Bronchial epithelial cell (primary cell): ENCODE data around the gene DOHH. TPM values are rescaled to one million over a fixed set of nuclear protein-coding genes. Genes with fewer than 3 reads are reported as not detected.

Experiments used
- DNase-seq: peaks from one replicate; pipeline ENCODE4 v3.0.0-alpha.2; 2010; ENCODE audit warnings: low read depth
- FAIRE-seq: peaks from 2 replicates; lab custom pipeline; 2011; peaks lifted over from hg19 to GRCh38; lab: Jason Lieb, UNC
- H3K27me3 ChIP-seq: 2 replicates; pipeline ENCODE4 v1.5.1; 2011; ENCODE audit warnings: low read length; ENCODE audit not compliant: control insufficient read depth, insufficient read depth
- H3K36me3 ChIP-seq: 2 replicates; pipeline ENCODE4 v1.5.1; 2011; ENCODE audit warnings: low read length; ENCODE audit not compliant: control insufficient read depth, insufficient read depth
- H3K4me3 ChIP-seq: 2 replicates; pipeline ENCODE4 v1.5.1; 2011; ENCODE audit warnings: mild to moderate bottlenecking, low read depth, low read length, control low read depth
- total RNA-seq: library from RNA; depleted of rRNA; stranded (reverse); fragments of >200 nt; gene quantifications from 2 replicates; pipeline ENCODE4 v1.2.1, GENCODE V29; 2014
- TF ChIP-seq, protein P1 (sequence below): IDR thresholded peaks from 2 replicates; pipeline ENCODE4 v1.5.1; 2011; ENCODE audit warnings: mild to moderate bottlenecking, moderate library complexity, low read length, control low read depth, inconsistent platforms; ENCODE audit not compliant: insufficient read depth, severe bottlenecking

DOHH gene
- total RNA-seq, 1 donor from 2014 or later = 17.1 TPM

DNA sequence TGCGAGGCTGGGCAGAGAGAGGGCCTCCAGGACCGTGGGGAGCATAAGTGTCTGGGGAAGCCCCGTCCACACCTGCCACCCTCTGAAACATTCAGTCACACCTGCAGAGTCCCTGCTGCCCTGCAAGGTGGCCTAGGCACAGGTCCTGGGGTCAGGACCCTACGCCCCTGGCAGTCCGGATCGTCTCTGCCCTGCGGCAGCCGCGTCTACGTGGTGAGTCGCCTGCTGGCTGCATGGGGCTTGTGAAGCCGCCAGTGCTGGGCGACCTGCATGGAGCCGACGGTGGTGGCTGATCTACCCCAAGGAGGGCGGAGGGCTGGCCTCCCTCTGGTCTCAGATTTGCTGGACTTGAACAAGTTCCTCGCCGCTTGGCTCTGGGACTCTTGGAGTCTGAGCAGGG is 18.7 kb upstream of the DOHH start:
- FAIRE-seq = no peak
- DNase-seq = no peak
- H3K4me3 ChIP-seq = no peak overlapping the region
- H3K27me3 ChIP-seq = no peaks in the 10 kb centered on the region
- peaks cover 30% of the 10 kb centered on the region for H3K36me3 ChIP-seq
- TF ChIP-seq, protein P1, sequence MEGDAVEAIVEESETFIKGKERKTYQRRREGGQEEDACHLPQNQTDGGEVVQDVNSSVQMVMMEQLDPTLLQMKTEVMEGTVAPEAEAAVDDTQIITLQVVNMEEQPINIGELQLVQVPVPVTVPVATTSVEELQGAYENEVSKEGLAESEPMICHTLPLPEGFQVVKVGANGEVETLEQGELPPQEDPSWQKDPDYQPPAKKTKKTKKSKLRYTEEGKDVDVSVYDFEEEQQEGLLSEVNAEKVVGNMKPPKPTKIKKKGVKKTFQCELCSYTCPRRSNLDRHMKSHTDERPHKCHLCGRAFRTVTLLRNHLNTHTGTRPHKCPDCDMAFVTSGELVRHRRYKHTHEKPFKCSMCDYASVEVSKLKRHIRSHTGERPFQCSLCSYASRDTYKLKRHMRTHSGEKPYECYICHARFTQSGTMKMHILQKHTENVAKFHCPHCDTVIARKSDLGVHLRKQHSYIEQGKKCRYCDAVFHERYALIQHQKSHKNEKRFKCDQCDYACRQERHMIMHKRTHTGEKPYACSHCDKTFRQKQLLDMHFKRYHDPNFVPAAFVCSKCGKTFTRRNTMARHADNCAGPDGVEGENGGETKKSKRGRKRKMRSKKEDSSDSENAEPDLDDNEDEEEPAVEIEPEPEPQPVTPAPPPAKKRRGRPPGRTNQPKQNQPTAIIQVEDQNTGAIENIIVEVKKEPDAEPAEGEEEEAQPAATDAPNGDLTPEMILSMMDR = no peak

DNA sequence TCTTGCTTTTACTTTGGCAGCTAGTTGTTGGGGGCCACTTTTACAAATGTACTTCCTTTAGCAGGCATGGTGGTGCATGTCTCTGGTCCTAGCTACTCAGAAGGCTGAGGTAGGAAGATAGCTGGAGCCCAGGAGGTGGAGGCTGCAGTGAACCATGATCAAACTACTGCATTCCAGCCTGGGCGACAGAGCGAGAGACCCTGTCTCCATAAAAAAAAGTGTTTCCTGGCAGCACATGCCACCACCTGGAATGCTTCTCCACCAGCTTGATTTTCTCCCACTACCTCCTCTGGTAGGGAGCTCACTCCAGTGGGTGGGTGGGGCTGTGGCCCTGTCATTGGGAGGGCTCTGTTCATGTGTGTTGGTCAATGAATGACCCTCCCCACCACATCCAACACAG is 18.2 kb upstream of the DOHH start:
- Histone ChIP-seq H3K4me3 (no peak overlapping the region), H3K27me3 (no peaks in the 10 kb centered on the region), H3K36me3 (peaks cover 26% of the 10 kb centered on the region)
- FAIRE-seq (no peak), DNase-seq (no peak)
- TF ChIP-seq, protein P1 = no peak

DNA sequence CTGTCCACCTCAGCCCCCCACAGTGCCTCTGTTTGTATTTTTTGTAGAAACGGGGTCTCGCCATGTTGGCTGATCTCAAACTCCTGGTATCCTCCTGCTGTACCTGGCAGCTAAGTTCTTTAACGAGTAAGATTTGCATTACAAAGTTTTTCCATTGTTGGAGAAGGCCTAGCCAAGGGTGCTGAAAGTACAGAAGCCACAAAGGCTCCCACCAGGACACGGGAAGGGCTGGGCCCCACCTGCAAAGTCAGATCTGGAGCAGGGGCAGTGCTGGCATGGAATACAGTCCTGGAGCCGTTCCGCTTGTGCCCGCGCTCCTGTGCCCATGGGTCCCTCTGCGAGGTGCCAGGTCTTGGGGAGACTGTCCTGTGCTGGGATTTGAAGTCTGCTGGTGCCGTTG is 17.8 kb upstream of the DOHH start:
- no peak for FAIRE-seq
- TF ChIP-seq, protein P1 = no peak
- no peaks in the 10 kb centered on the region for H3K27me3 ChIP-seq

DNA sequence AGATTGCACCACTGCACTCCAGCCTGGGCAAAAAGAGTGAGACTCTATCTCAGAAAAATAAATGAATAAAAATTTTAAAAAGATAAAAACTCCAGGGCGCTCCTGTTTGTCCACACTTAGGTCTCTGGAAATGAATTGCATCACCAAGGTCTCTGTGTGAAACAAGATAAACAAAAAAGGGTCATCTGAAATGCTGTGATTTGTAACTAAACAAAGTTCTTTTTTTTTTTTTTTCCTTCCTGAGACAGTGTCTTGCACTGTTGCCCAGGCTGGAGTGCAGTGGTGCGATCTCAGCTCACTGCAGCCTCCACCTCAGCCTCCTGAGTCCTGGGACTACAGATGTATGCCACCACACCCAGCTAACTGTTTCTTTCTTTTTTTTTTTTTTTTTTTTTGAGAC is 17.2 kb upstream of the DOHH start:
- FAIRE-seq (no peak), DNase-seq (no peak)
- no peak overlapping the region for H3K4me3 ChIP-seq
- no peaks in the 10 kb centered on the region for H3K27me3 ChIP-seq
- TF ChIP-seq, protein P1 = no peak
- H3K36me3 ChIP-seq = peaks cover 19% of the 10 kb centered on the region

More for the DNA sequence above, 17.8 kb upstream of the DOHH start:
- Histone ChIP-seq H3K4me3 (no peak overlapping the region), H3K36me3 (peaks cover 23% of the 10 kb centered on the region)
- no peak for DNase-seq

DNA sequence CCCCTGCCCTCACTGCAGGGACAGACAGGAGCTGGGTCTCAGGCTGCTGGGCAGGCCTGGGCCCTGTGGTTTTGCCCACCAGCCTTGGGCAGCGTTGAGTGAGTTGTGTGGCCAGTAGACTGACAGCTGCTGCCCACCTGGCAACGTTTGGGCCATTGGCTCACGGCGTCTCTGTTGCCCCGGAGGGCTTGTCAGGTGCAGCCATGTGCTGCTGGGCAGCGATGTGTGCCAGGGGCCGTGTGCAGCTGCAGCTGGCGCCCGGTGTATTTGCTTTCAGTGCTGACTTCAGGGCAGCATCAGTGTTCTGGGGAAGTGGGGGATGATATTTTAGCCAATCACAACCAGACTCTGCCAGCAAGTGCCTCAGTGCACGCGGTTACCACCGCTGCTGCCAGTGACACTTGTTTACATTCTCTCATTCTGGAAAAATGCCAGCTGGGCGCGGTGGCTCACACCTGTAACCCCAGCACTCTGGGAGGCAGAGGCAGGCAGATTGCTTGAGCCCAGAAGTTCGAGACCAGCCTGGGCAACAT is 16.3 kb upstream of the DOHH start:
- no peaks in the 10 kb centered on the region for H3K27me3 ChIP-seq
- FAIRE-seq (no peak), DNase-seq (no peak)
- H3K4me3 ChIP-seq = no peak overlapping the region
- TF ChIP-seq, protein P1 = no peak
- H3K36me3 ChIP-seq = peaks cover 19% of the 10 kb centered on the region

DNA sequence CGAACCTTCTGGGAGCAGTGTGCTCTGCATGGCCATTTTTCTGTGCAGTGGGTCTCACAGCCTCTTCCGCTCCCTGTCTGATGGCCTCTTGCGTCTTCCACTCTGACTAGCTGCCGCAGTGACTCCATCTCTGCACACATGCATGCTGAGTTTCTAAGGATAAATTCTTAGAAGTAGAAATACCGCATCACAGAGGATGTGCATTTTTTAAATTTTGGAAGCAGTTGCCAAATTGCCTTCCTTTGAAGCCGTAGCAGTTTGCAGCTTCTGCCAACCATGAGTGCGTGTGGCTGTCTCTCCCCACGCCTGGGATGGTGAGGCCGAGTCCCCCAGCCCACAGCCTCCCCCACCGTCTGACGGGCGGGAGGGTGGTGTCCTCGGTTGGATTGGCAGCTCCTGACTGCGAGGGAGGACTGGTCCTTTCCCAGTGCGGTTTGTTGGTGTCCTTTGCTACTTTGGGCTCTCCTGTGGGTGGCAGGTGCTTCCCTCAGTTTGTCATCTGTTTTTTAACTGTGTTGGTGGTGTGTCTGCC is 15.5 kb upstream of the DOHH start:
- Histone ChIP-seq H3K4me3 (no peak overlapping the region), H3K36me3 (peaks cover 22% of the 10 kb centered on the region), H3K27me3 (no peaks in the 10 kb centered on the region)
- no peak for DNase-seq
- TF ChIP-seq, protein P1 = no peak
- no peak for FAIRE-seq
